Renal cortex interstitium (tissue), 11 donors: ENCODE results near the gene ROBO1. TPM values are rescaled to one million over a fixed set of nuclear protein-coding genes. Genes with fewer than 3 reads are reported as not detected.

Experiments
- DNase-seq, 11 donors: peaks; one replicate each; pipeline ENCODE4 v3.0.0-alpha.2; 2013; ENCODE audit warnings: low read depth in 9 of 11, low spot score in 4 of 11; ENCODE audit errors: extremely low read depth in 1 of 11
- polyA plus RNA-seq, 3 donors: library from polyadenylated mRNA; unstranded; fragments of 120-200 nt; gene quantifications; one replicate each; pipeline ENCODE4 v1.2.1, GENCODE V29; 2013; ENCODE audit not compliant: insufficient read length in 3 of 3

Gene ROBO1
- polyA plus RNA-seq, 3 donors, result 106 to 124 (median 118) TPM

DNA sequence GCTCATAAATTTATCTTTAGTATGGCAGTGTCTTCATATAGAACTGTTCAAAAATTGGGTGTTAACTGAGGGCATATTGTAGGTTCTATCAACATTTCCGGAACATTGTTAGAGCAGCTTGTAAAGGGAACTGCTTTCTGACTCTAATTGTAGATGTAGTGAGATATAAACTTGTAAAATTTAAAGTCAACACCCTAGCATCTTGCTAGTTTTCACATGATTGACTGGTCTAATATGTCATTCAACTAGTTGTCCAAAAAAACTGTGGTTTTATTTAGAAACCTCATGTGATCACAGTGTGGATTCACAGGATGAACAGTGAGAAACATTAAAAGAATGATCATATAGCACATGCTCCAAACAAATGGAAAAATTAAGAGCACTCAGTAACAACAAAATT, 607.4 kb downstream of the ROBO1 start:
- no peak for DNase-seq

DNA sequence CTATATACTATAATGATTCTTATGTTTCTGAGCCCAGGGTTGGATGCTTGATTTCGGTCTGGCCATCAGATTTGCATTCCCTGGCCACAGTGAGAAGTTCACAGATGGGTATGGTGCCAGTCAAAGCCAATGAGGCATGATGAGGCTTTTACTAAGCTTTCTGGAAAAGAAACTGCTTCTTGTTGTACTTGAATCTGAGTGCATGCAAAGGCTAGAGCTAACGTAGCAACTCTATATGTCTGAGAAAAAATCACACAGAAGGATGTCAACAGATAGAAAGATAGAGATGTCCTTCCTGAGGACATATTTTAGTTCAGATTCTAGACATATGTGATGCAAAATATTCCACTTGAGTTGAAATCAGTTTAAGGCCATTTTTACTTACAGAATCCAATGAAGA, 608.1 kb downstream of the ROBO1 start:
- DNase-seq, result no peak

DNA sequence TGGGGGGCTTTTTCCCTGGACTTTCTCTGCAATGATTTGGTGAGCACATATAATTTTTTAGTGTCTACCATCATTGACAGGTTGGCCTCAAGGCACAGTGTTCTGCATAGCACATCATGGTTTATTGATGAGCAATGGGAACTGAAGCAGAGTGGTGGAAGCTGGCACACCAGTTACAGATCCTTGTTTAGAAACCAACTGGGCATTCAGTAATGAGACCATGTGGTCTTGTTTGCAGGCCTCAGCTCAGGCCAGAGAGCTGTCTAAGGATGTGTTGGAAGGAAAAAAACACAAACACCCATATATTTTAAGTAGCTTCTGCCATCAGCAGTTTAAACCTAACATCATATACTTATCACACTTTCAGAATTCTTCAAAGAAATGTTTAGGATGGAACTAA, 610.6 kb downstream of the ROBO1 start:
- no peak for DNase-seq

DNA sequence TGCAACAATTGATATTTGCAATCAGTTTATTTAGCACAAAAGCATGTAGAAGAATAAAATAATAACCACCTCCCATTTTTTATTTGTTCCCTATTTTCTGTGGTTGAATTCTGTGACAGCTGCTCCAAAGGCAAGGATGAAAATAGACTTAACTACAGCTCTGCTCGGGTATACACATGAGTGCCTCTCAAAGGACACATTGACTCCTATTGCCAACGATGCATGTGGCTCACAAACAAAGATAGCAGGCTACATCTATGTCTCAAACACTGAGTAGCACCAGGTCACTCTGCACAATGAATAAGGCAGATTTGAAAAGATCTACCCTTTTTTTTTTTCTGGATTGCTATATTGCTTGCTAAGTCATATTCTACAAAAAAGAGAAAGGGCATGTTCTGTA, 612.9 kb downstream of the ROBO1 start:
- DNase-seq, result no peak

DNA sequence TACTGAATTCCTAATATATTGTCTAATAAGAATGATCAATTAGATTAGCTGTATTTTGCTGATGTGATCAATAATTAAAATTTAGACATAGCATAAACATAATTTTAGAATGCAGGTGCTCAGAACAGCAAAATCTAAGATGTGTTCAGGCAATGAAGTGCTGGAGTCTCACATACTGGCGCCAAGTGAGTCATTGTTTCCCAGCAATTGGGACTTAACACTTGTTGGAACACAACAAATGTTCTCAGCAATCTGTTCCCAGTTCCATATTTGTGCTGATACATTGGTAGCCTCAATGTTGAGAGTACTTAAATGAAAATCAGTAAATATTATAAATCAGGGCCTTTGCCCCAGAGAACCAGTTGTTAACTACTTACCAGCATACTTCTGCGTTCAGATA, 619.0 kb downstream of the ROBO1 start:
- no peak for DNase-seq

DNA sequence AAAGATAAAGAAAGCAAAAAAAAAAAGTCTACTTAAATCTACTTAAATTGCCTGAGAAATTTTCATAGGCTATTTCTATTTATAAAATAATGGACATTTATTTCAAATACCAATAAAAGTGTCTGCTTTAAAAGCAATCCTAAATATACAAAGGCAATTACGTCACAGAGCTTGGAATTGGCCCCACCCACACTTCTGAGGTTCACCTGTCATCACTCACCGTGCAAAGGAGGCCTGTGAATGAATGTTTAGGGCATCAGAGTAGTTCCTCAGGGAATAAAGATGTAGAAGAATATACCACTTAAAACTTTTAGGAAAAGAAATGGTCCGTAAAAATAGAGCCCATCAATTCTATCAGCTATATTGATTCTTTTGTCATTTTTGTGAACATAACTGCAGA, 621.8 kb downstream of the ROBO1 start:
- DNase-seq, result no peak

DNA sequence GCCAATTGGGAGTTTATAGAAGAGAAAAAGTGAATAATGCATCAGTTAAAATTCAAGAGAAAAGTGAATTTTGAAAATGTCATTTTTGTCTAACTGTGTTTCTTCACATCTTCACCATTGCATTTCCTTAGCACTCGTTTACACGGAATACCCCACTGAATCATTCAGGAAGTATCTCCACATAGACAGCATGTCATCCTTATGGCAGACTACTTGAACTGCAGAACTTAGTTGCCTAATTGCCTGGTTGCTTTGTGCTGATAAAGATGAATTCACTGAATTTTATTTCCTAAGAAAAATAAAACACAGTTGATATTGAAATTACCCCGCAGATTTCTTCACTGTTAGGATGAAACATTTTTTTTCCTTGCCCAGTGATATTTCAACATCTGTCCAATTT, 627.1 kb downstream of the ROBO1 start:
- no peak for DNase-seq

DNA sequence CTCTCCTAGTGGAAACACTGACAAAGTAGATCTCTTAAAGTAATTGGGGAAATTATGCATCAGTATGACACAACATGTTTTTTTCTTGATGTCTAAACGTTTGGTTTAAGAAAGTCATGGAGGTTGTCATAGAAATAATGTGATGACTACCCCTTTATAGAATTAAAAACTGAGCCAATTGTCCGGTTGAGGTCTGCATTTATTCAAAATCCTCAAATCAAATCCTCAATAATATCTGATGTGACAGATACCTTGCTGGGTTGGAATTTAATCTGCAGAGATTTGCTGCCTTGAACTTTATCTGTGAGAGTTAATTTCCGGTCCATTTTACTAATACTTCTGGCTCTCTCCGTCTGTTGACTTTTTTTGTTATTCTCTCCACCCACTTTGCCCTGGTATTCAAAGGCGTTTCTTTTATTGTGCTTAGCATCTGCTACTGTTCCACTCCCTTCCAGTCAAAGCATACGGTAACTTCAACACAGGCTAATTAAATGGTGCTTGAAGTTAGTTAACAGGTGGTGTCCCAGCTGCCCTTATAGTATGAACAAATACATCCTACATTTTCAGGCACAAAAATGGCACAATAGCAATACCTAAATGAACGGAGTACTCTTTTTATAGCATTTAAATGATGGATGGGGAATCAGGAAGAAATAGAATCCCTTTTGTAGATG, 628.3 kb downstream of the ROBO1 start:
- DNase-seq, result peak in 1 of 11 donors; percentile 11

DNA sequence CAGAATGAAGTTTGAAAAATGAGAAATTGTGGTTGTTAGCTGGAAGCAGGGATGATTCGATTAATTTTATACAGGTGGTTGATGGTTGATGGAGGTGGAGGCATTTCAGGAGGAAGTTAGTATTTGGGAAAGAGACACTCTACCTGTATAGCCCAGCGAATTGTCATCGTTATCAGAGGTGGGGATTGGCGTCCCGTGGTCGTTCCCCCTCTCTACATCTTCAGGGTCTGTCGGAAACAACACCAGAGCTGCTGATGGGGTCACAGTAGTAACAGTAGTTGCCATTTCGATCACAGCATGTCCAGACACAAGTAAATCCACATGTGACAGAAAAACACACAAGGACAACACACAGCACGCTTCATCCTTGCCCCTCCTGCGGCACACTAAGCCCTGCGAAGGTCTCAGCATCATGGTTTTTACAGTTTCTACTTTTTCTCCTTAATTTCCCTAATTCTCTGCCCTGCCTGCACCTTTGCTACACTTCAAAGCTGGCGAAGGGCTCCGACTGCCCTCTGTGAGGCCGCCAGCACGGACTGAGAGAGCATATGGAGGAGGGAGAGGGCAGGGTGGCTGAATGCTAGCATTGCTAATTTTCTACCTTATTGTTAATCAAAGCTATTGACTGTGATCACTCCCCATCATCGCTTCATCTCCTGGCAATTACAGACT, 642.3 kb downstream of the ROBO1 start:
- no peak for DNase-seq

DNA sequence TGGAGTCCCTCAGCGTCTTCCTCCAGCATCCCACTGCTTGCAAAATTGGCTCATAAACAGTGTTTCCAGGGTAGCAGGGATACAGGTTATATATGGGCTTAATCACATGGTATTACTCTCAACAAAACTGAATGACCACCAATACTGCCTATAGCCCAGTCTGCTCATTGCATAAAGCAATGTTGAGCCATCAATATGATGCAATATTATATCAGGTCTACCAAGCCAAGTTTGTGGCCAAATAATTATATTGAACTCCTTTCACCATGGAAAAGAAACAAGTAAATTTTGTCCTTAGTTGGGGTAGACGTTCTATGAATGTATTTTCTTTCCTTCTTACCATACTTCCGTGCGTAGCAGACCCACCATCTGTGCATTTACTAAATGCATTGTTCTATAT, 652.3 kb downstream of the ROBO1 start:
- no peak for DNase-seq

DNA sequence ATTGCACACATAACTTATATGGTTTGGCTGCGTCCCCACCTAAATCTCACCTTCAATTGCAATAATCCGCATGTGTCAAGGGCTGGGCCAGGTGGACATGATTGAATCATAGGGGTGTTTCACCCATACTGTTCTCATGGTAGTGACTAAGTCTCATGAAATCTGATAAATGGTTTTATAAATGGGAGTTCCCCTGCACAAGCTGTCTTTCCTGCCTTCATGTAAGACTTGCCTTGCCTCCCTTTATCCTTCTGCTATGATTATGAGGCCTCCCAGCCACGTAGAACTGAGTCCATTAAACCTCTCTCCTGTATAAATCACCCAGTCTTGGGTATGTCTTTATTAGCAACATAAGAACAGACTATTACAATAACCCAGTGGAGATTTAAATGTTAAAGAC, 653.9 kb downstream of the ROBO1 start:
- DNase-seq, result no peak

DNA sequence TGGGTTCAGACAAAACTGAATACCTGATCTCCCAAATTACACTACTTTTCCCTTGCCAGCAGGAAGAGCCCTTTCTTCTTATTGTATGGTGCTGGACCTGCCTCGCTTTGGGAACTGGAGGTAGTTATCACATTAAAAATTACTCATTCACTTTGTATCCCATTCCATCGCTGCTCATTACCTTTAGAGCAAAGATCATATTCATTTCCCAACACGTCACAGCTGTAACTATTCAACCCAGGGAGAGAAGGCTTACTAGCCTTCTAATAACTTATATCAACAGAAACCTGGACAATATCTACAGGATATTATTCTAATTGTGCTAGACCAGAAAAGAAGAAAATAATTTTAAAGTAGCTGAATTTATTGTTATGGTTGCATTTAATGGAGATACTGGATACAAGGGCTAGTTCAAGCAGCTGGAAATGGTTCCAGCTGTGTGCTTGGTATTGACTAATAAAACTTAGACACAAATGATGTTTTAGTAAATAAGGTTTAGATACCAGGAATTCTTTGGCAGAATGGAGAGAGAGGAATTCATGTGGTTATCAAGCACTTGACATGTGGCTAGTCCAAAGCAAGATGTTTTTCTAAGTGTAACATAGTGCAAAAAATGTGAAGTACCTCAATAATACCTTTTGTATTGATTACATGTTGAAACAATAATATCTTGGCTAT, 656.3 kb downstream of the ROBO1 start:
- DNase-seq, result peak in 4 of 11 donors; percentile 15 to 31 (median 18)

DNA sequence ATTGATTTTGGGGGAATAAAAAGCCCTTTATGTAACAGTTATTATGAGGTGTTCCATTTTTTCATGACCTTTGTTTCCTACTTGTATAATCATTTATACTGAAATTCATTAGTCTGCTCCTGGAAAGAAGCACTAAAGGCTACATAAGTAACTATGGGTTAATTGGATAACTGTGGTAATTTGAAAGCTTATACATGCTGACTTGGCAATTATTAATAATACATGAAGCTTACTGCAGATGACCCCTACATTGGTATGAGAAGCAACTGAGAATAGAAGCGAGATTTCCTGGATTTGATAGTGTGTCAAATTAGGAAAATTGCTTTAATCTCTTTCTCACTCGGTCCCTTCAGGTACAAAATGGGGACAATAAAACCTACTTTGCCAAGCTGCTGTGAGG, 658.0 kb downstream of the ROBO1 start:
- no peak for DNase-seq

DNA sequence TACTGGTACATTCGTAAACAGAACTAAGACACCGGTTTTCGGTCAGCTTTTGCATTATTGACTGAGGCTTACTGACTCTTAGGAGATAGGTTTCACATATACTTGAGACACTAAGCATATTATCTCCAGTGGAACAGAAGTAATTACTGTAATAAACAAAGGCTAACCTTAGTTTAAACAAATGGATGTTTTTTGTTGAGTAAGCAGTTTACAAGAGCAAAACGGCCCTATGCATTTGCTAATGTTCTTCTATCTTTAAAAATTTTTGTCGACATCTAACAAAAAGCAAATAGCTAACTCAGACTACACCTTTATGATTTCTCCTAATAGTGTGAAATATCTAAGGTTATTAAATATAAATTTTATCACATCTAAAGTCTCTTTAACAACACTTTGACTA, 664.5 kb downstream of the ROBO1 start:
- DNase-seq, result no peak

DNA sequence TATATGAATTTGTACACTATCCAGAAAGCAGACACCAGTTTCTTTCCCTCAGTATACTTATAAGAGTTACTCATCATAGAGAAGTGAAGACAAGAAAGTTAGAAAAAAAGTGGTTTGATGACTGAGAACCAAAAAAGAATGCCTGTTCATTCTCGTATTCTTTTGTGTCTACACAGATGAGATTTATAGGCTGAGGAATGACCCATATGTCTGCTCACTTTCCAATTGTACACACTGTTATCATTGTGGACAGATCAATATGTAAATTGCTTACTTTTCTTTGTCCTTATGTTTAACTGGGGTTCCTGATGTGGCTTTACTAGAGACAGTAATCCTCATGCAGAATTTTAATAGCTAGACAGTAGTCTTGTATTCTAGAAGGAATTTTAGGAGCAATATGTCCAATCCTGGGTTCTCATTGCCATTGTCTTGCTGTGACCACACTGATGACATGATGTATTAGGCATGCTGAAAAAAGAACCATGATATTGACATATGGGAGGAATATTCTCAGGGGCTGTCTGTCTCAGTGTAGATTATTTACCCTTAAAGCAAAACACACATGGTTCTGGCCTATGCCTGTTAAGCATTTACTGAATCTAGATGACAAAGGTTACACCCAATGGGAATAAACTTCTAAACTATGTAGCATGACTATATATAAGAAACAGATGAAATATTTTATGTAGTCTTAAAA, 669.7 kb downstream of the ROBO1 start:
- no peak for DNase-seq

DNA sequence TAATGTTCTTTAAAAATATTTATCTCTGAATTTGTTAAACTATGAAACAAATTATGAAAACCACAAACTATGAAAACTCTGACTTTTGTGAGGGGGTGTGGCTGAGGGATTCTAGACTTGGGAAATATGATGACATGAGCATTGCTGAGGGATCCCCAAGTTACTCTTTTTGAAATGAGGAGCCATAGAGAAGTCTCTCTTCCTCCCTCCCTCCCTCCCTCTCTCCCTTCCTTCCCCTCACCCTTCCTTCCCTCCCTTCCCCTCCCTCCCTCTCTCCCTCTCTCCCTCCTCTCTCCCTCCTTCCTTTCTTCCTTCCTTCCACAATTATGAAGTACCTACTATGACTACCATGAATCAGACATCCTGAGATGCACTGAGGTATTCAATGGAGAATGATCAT, 673.1 kb downstream of the ROBO1 start:
- no peak for DNase-seq

DNA sequence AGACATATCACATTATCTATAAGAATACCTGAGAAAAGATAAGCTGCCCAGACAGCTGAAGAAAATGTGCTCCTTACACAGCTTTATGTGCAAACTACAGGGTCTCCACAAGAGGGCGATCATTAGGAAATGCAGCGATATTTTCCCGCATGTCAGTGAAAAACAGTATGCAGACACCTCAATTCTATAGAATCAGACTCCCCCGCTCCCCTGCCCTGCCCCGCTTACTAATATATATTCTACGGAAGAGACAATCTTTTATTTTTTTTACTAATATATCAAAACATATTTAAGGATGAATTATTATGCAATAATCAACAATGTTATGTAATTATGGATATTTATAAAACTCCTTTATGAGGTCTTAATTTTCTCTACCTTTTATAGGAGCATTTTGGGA, 681.3 kb downstream of the ROBO1 start:
- peak in 10 of 11 donors; percentile 23 to 56 (median 48) for DNase-seq

DNA sequence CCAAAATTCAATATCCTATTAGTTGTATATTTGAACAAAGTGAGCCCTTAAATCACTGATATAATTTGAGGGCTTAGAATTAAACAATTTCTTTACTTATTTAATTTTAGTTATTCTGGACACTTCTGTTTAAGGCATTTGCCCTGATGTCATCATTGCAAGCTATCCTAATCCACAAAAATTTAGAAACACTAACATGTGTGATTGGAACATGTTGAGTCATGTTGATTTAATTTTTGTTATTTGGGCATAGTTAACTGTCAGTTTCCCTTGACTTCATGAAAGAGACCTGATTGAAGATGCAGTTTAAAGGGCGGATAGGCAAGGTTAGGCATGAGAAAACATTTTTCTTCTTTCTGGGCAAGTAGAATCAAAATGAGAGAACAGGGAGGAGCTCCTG, 682.6 kb downstream of the ROBO1 start:
- DNase-seq, result no peak

DNA sequence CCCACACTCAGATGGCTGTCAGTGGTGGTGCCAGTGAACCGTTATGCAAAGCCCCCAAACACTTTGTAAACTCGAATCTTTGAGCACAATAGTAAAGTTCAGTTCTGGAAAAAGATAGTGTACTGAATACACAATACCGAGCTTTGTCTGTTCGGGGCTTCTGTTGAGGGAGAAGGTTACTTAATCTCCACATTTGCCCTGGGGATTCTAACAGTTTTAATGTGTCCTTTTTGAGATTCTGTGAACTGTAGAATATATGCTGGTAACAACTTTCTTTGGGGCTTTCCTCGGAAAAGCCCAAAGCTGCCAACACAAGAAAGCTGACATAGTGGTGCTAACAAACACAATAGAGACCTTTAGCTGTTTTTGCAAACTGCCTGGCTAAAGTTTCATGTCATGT, 686.5 kb downstream of the ROBO1 start:
- no peak for DNase-seq

DNA sequence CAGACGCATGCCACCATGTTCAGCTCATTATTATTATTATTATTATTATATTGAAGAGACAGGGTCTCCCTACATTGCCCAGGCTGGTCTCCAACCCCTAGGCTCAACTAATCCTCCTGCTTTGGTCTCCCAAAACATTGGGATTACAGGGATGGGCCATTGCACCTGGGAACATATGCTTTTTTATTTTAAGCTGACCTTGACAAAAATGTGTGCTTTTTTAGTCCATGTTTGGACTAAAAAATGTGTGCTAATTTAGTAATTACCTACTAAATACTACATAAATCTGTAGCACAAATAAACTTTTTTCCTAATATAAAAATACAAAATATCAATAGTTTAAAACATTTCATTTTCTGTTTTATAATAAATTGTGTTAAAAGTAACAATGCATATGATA, 693.2 kb downstream of the ROBO1 start:
- no peak for DNase-seq
